IMR-90 (cell line): ENCODE measurements around the gene ABCB6. TPM values are rescaled to one million over a fixed set of nuclear protein-coding genes. Genes with fewer than 3 reads are reported as not detected.

Experiments
- ELK1 ChIP-seq: fragments of 150-350 bp; IDR thresholded peaks from 2 replicates; pipeline ENCODE4 v1.6.1; 2016; ENCODE audit warnings: low read depth, mild to moderate bottlenecking, low read length, moderate library complexity, borderline replicate concordance
- RFX5 ChIP-seq: IDR thresholded peaks from 2 replicates; pipeline ENCODE4 v1.8.0; 2012; ENCODE audit warnings: low read depth, mild to moderate bottlenecking, low read length, moderate library complexity
- polyA plus RNA-seq, 3 experiments: library from polyadenylated mRNA; depleted of rRNA; stranded (reverse); fragments of >200 nt; gene quantifications; 2 replicates each; pipeline ENCODE4 v1.2.3, GENCODE V29; 2012; ENCODE audit warnings: low replicate concordance in 1 of 3
- total RNA-seq: library from RNA; depleted of rRNA; stranded (reverse); fragments of >200 nt; gene quantifications from 2 replicates; pipeline ENCODE4 v1.2.3, GENCODE V29; 2012
- TF ChIP-seq, protein P1 (sequence below): fragments of 150-350 bp; IDR thresholded peaks from 2 replicates; pipeline ENCODE4 v1.6.1; 2017; ENCODE audit warnings: mild to moderate bottlenecking, antibody characterized with exemption, low read length, low read depth

The ABCB6 gene
- total and polyA plus RNA-seq, 2 of the 4 experiments (the other 2 are of a cell fraction): 12.5 to 24.7 TPM

GRCh38 chr2:219218732-219219701, at the start of gene ABCB6 (continued):
- TF ChIP-seq ELK1 (no peak), RFX5 (no peak)
- TF ChIP-seq, protein P1, sequence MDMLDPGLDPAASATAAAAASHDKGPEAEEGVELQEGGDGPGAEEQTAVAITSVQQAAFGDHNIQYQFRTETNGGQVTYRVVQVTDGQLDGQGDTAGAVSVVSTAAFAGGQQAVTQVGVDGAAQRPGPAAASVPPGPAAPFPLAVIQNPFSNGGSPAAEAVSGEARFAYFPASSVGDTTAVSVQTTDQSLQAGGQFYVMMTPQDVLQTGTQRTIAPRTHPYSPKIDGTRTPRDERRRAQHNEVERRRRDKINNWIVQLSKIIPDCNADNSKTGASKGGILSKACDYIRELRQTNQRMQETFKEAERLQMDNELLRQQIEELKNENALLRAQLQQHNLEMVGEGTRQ: peak; percentile 98
